Measurements from ENCODE around the gene PDCD6IP. TPM values are rescaled to one million over a fixed set of nuclear protein-coding genes. Genes with fewer than 3 reads are reported as not detected.

The PDCD6IP gene
- total RNA-seq, 1 donor from 2014 or later = 168 TPM

DNA sequence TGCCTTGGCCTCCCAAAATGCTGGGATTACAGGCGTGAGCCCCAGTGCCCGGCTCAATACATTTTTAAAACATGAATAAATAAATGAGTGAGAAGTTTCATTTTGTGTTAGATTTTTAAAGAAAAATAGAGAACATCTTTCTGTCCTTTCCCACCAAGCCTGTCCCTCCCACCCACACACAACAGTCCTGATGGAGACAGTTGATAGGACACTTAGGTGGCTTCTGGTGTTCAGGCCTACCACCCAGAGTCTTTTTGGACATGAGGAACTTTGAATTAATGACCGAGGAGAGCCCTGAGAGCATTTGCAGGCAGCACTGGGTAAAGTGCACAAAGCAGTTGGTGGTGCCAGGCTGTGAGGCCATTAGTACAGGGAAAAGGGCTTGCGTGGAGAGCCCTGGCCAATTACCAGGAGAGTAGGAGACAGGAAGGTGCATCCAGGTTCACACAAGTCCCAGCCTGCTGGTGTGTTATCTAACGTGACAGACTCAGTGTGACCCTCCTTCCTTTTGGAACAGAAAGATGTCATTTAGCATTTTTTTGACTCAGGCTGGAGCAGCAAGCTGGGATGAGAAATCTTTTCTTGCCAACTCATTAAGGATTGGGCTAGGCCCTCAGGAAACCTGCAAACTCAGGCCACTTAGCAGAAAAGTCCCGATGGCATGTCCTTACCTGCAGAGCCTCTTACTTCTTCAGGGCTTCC, 103.6 kb downstream of the PDCD6IP start:
- H3K27ac Mint-ChIP-seq = no peak overlapping the region
- H3K36me3 Mint-ChIP-seq = peaks cover 3% of the 10 kb centered on the region
- TF ChIP-seq, protein P1, sequence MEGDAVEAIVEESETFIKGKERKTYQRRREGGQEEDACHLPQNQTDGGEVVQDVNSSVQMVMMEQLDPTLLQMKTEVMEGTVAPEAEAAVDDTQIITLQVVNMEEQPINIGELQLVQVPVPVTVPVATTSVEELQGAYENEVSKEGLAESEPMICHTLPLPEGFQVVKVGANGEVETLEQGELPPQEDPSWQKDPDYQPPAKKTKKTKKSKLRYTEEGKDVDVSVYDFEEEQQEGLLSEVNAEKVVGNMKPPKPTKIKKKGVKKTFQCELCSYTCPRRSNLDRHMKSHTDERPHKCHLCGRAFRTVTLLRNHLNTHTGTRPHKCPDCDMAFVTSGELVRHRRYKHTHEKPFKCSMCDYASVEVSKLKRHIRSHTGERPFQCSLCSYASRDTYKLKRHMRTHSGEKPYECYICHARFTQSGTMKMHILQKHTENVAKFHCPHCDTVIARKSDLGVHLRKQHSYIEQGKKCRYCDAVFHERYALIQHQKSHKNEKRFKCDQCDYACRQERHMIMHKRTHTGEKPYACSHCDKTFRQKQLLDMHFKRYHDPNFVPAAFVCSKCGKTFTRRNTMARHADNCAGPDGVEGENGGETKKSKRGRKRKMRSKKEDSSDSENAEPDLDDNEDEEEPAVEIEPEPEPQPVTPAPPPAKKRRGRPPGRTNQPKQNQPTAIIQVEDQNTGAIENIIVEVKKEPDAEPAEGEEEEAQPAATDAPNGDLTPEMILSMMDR (conservative IDR thresholded peaks at IDR 0.05) = no peak
- H3K4me3 Mint-ChIP-seq = no peak overlapping the region
- H3K9me3 Mint-ChIP-seq = peaks cover 5% of the 10 kb centered on the region
- no peak for DNase-seq (ENCODE audit: extremely low spot score, unreplicated experiment)
- H3K4me1 Mint-ChIP-seq (ENCODE audit: unreplicated experiment) = no peaks in the 10 kb centered on the region
- H3K27me3 Mint-ChIP-seq = no peaks in the 10 kb centered on the region

GRCh38 chr3:33904730-33905129, 106.3 kb downstream of the PDCD6IP start:
- no peak overlapping the region for H3K4me3 Mint-ChIP-seq
- no peaks in the 10 kb centered on the region for H3K27me3 Mint-ChIP-seq
- no peak for DNase-seq (ENCODE audit: extremely low spot score, unreplicated experiment)
- H3K4me1 Mint-ChIP-seq (ENCODE audit: unreplicated experiment) = no peaks in the 10 kb centered on the region
- H3K9me3 Mint-ChIP-seq = peaks cover 5% of the 10 kb centered on the region
- TF ChIP-seq, protein P1 (conservative IDR thresholded peaks at IDR 0.05) = no peak
- no peak overlapping the region for H3K27ac Mint-ChIP-seq
- H3K36me3 Mint-ChIP-seq = peaks cover 3% of the 10 kb centered on the region

GRCh38 chr3:33908250-33908851, 109.9 kb downstream of the PDCD6IP start:
- Mint-ChIP-seq H3K27me3 (no peaks in the 10 kb centered on the region), H3K27ac (no peak overlapping the region), H3K4me3 (no peak overlapping the region), H3K9me3 (peaks cover 3% of the 10 kb centered on the region), H3K36me3 (no peaks in the 10 kb centered on the region), H3K4me1 (ENCODE audit: unreplicated experiment) (no peaks in the 10 kb centered on the region)
- DNase-seq (ENCODE audit: extremely low spot score, unreplicated experiment) = no peak
- TF ChIP-seq, protein P1 (conservative IDR thresholded peaks at IDR 0.05) = no peak

DNA sequence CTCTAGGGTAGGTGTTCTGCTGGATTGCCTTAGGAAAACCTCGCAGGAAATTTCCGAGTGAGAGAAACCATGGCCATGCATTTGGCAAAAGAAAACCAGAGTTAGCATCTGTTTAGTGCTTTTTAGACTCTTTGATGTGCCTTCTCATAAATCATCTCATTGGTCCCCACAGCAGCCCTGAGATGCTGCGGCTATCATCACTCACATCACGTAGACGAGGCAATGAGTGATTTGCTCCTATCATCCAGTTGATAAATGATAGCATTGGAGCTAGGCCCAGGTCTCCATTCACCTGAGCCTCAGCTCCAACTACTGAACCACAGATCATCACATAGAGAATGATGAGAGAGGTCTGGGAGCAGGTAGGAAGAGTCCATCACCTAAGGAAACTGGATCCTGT, 111.1 kb downstream of the PDCD6IP start:
- H3K4me3 Mint-ChIP-seq = no peak overlapping the region
- H3K36me3 Mint-ChIP-seq = no peaks in the 10 kb centered on the region
- no peak for DNase-seq (ENCODE audit: extremely low spot score, unreplicated experiment)
- peaks cover 3% of the 10 kb centered on the region for H3K9me3 Mint-ChIP-seq
- no peaks in the 10 kb centered on the region for H3K27me3 Mint-ChIP-seq
- H3K4me1 Mint-ChIP-seq (ENCODE audit: unreplicated experiment) = no peaks in the 10 kb centered on the region
- no peak overlapping the region for H3K27ac Mint-ChIP-seq
- TF ChIP-seq, protein P1 (conservative IDR thresholded peaks at IDR 0.05) = no peak

- DNase-seq (ENCODE audit: extremely low spot score, unreplicated experiment) = no peak
- H3K27me3 Mint-ChIP-seq = peaks cover 2% of the 10 kb centered on the region
Measured at GRCh38 chr3:33910031-33910430, 111.6 kb downstream of the PDCD6IP start.

More at GRCh38 chr3:33910031-33910430, 111.6 kb downstream of the PDCD6IP start:
- no peak overlapping the region for H3K4me3 Mint-ChIP-seq
- H3K27ac Mint-ChIP-seq = no peak overlapping the region
- H3K4me1 Mint-ChIP-seq (ENCODE audit: unreplicated experiment) = peaks cover 4% of the 10 kb centered on the region
- TF ChIP-seq, protein P1 (conservative IDR thresholded peaks at IDR 0.05) = no peak
- no peaks in the 10 kb centered on the region for H3K36me3 Mint-ChIP-seq
- peaks cover 3% of the 10 kb centered on the region for H3K9me3 Mint-ChIP-seq
